GM10266 (cell line): ENCODE measurements around the gene ELMOD1.

Experiments
- DNase-seq: peaks from one replicate; pipeline ENCODE4 v3.0.0; 2012; ENCODE audit errors: extremely low spot score
- TF ChIP-seq, protein P1 (sequence below): IDR thresholded peaks from 2 replicates; pipeline ENCODE4 v1.5.1; 2012; ENCODE audit warnings: mild to moderate bottlenecking, low read depth; ENCODE audit not compliant: control insufficient read depth, insufficient read depth; ENCODE audit errors: missing control alignments

The ELMOD1 gene

DNA sequence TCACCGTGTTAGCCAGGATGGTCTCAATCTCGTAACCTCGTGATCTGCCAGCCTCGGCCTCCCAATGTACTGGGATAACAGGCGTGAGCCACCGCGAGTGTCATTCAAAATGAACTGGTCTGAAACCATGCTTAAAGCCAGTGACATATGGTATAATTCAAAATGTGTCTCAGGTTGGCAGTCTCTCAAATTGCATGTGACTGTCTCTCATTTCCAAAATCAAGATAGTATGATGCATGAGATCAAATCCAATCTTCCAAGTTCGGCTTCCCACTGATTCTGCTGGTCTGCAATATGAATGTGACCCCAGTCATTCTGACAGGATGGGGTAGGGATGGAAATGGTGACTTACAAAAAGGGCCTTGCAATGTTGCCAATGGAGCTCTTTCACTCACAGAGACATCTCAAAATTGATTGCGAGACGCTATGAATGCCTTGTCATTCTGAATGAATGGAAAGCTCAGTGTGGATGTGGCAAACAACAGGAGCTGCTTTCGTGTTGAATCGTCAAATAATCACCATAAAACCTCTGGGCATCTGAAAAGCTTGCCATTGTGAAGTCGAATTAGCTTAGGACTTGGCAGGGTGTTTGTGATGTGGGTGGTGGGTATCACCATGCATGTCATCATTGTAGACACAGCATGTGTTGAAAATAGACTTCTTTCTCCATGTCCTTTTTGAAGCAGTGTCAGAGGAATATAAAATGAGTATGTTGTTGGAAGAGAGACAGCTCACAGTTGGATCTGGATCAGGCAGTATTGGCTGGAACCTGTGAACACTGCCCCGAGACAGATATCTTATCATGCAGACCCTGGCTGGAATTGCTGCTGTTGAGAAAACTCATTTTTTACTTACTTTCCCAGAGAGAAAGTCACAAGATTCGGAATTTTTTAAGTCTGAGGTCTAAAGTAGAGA lies 108.7 kb downstream of the ELMOD1 start:
- TF ChIP-seq, protein P1, sequence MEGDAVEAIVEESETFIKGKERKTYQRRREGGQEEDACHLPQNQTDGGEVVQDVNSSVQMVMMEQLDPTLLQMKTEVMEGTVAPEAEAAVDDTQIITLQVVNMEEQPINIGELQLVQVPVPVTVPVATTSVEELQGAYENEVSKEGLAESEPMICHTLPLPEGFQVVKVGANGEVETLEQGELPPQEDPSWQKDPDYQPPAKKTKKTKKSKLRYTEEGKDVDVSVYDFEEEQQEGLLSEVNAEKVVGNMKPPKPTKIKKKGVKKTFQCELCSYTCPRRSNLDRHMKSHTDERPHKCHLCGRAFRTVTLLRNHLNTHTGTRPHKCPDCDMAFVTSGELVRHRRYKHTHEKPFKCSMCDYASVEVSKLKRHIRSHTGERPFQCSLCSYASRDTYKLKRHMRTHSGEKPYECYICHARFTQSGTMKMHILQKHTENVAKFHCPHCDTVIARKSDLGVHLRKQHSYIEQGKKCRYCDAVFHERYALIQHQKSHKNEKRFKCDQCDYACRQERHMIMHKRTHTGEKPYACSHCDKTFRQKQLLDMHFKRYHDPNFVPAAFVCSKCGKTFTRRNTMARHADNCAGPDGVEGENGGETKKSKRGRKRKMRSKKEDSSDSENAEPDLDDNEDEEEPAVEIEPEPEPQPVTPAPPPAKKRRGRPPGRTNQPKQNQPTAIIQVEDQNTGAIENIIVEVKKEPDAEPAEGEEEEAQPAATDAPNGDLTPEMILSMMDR = no peak

DNA sequence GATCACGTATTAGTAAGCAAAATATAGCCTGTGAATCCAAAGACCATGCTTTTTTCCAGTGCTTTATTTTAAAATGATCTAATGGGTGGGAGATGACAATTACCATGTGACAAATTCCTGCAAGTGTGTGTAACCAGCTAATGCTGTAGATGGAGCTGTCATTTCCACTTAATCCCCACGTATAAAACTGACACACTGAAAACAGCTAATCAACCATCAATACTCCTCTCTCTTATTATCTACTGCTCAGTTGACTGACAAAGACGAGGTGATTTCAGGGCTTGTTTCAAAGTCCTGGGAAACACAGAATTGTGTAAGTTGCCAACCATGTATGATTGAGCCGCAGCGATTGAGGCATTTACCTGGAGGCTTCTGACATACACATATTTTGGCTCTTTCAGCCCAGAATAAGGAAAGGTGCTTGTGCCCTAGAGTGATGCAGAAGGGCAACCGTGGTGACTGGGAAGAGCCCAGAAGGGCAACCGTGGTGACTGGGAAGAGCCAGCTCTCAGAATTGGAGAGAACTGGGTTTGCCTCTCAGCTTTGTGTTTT lies 111.2 kb downstream of the ELMOD1 start:
- no peak for DNase-seq
- TF ChIP-seq, protein P1 = no peak

More for the DNA sequence above, 108.7 kb downstream of the ELMOD1 start:
- DNase-seq = no peak

DNA sequence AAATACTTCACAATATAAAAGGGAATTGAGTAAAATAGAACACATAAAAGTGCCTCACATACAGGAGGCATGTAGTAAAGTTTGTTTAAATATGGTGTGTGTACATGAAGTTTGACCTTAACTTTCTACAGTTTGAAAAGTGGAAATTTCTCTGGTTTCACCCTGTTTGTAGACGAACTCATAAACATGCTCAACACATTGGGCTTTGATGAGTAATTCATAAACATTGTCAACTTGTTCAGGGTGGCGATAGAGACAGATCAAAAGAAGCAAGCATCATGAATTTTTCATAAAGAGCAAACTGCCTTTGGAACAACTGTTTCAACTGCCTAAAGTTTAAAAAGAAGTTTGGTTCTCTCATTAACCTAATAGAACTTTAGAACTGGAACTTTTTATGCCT lies 111.8 kb downstream of the ELMOD1 start:
- no peak for DNase-seq
- TF ChIP-seq, protein P1 = no peak

DNA sequence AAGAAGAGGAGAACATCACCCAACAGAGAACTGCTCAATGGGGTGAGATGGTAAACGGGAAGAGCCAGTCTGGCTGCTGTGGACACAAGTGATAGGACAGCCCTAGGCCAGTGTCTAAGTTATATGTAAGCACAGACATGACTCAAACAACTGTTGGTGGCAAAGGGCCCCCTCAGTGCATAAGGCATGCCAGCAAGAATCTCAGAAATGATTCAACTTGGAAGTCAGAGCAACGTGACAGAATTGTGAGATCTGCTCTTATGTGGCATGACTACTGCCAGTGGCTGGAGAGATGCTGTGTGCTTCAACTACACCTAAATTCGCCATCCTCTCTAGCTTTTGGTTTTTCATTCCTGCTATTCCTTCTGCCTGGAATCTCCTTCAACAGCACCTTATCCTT lies 113.5 kb downstream of the ELMOD1 start:
- TF ChIP-seq, protein P1 = no peak
- no peak for DNase-seq

DNA sequence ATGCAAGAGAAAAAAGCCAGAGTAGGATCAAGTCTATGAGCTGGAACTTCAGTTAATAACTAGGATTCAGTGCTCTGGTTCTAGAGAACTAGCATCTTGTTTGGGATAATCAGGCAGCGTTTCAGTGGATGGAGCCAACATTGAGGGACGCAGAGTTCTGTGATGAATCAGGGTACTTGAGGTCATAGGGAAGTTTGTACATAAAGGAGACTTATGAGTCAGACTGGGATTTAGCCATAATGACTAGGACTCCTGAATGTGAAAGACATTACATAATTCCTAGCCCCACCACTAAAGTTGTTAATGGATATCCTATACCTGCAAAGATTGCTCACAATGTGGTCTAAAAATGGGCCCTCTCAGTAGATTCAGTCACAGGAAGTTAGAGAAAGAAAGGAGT lies 114.1 kb downstream of the ELMOD1 start:
- no peak for DNase-seq
- TF ChIP-seq, protein P1 = no peak

DNA sequence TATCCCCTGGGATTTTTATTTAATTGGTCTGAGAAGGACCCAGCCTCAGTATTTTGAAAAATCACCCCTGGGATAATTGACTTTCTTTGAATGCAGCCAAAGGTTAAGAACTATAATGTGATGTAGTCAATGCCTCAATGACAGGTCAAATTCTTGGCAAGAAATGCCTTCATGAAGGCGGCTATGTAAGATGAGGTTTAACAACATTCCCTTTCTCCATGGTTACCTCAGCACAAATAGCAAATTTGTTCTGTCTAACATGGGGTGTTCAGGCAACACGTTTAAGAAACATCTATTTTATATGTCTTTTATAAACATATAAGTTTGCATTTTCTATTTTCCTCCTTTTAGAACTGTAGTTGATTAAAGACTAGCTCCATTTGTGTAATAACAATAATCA lies 115.6 kb downstream of the ELMOD1 start:
- DNase-seq = no peak
- TF ChIP-seq, protein P1 = no peak

DNA sequence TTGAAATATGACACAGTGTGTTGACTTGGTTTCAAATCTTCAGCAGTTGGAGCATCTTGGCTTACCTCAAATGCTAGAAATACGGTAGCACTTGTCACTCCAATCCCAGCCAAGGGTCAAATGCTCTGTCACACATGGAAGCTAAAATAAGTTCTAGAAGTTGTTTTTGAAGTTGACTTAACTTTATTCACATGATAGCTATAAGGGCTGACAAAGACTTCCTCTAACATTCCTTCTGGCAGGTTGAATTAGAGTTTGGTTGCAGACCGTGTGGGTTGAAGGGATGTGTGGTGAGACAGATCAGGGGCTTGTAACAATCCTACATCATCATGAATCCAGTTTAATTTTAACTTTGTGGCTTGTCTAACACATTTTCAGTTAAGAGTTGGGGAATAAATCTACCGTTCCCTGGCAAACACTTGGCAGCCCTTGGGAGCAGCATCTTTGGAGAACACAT lies 116.3 kb downstream of the ELMOD1 start:
- TF ChIP-seq, protein P1 = no peak
- DNase-seq = no peak
